HCT116 (cell line): ENCODE measurements around the gene CHD1L.

Experiments
- CTCF ChIP-seq, 3 experiments: fragments of 200-600 bp in 1 of 3; sonication (generic) in 1 of 3; IDR thresholded peaks in 2 of 3; conservative IDR thresholded peaks in 1 of 3; 2 replicates each; pipeline ENCODE4 v1.5.1; 2012 to 2017; ENCODE audit warnings: low read depth in 2 of 3, low read length in 2 of 3, antibody characterized with exemption in 1 of 3, borderline replicate concordance in 1 of 3, control low read depth in 1 of 3, mild to moderate bottlenecking in 1 of 3, mixed read lengths in 1 of 3, mixed run types in 1 of 3, moderate library complexity in 1 of 3; ENCODE audit not compliant: insufficient read depth in 1 of 3
- MAX ChIP-seq: IDR thresholded peaks from 2 replicates; pipeline ENCODE4 v1.6.1; 2012
- POLR2A ChIP-seq: IDR thresholded peaks from 2 replicates; pipeline ENCODE4 v1.7.0; 2011; ENCODE audit warnings: borderline replicate concordance; ENCODE audit not compliant: insufficient read depth, insufficient read length; ENCODE audit errors: extremely low read depth
- POLR2AphosphoS5 ChIP-seq: IDR thresholded peaks from 2 replicates; pipeline ENCODE4 v1.6.1; 2011; ENCODE audit warnings: mild to moderate bottlenecking, low read depth, low read length, moderate library complexity
- SIN3A ChIP-seq: IDR thresholded peaks from 2 replicates; pipeline ENCODE4 v1.6.1; 2012; ENCODE audit warnings: low read depth
- TCF7L2 ChIP-seq: IDR thresholded peaks from 2 replicates; pipeline ENCODE4 v1.7.0; 2011; ENCODE audit warnings: borderline replicate concordance, inconsistent platforms; ENCODE audit not compliant: insufficient read depth, insufficient read length; ENCODE audit errors: extremely low read depth

GRCh38 chr1:147238053-147238902 is 4.2 kb upstream of the CHD1L start:
- TF ChIP-seq POLR2AphosphoS5 = no peak
- TF ChIP-seq POLR2A = no peak
- TF ChIP-seq MAX = no peak
- no peak for TF ChIP-seq TCF7L2
- TF ChIP-seq CTCF (IDR thresholded peaks at IDR 0.05 in 2 of 3, conservative IDR thresholded peaks at IDR 0.05 in 1 of 3; ENCODE audit: borderline replicate concordance in 1 of 3, insufficient read depth in 1 of 3, low read depth in 2 of 3, low read length in 2 of 3) = no peak
- TF ChIP-seq SIN3A = no peak
